H1 (cell line): Measurements from ENCODE around the gene R3HDM2. TPM values are rescaled to one million over a fixed set of nuclear protein-coding genes. Genes with fewer than 3 reads are reported as not detected.

Source experiments
- CHD2 ChIP-seq: IDR thresholded peaks from 2 replicates; pipeline ENCODE4 v1.6.1; 2012; ENCODE audit warnings: low read length, improper control_type of control experiment
- polyA plus RNA-seq, 7 experiments: library from polyadenylated mRNA; depleted of rRNA in 3 of 7; stranded (reverse) in 5 of 7; unstranded in 2 of 7; fragments of >200 nt in 5 of 7; fragments of 200-250 nt in 2 of 7; gene quantifications; 1 replicate in 5 of 7; 2 replicates in 1 of 7; 4 replicates in 1 of 7; pipeline versions ENCODE4 v1.2.1 to v1.2.3, GENCODE V29; 2011 to 2013; ENCODE audit warnings: missing spikeins in 2 of 7, mixed read lengths in 2 of 7
- total RNA-seq: library from RNA; stranded (reverse); fragmentation: NEBNext Ultra II Directional; extraction: Animal tissue kit (Norgen Biotek cat#: 25700); gene quantifications from 2 replicates; pipeline ENCODE4 v1.2.1, GENCODE V29; 2021

R3HDM2 gene
- total and polyA plus RNA-seq, 2 of the 8 experiments (the other 6 are each of a cell fraction or from before 2014, with no cell fraction given): 25.6 to 27.0 TPM

- TF ChIP-seq CHD2: no peak
- TF ChIP-seq, all 59 proteins: peak for 0
Measured at GRCh38 chr12:57381693-57382220, 49.1 kb downstream of the R3HDM2 start (continued).
